GM18498 (cell line): ENCODE measurements around the gene SH3BP4.

ENCODE experiments used
- ATAC-seq: cut with Tn5 transposase; IDR thresholded peaks from one replicate; pipeline ENCODE4 v1.9.1; 2021; ENCODE audit warnings: mild to moderate bottlenecking, moderate library complexity; ENCODE audit not compliant: unreplicated experiment

The SH3BP4 gene

DNA sequence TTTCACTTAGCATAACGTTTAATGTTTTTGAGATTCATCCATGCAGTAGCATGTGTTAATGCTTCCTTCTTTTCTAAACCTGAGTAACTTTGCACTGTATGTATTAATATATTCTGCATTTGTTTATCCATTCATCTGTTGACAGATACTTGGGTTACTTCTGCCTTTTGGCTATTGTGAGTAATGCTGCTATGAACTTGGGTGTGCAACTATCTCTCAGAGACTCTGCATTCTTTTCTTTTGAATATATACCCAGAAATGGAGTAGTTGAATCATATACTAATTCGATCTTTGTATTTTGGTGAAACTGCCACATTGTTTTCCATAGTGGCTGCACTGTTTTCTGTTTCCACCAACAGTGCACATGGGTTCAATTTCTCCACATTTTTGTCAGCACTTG, 128.3 kb downstream of the SH3BP4 start:
- ATAC-seq = no peak

GRCh38 chr2:235082578-235083338, 130.9 kb downstream of the SH3BP4 start:
- no peak for ATAC-seq

DNA sequence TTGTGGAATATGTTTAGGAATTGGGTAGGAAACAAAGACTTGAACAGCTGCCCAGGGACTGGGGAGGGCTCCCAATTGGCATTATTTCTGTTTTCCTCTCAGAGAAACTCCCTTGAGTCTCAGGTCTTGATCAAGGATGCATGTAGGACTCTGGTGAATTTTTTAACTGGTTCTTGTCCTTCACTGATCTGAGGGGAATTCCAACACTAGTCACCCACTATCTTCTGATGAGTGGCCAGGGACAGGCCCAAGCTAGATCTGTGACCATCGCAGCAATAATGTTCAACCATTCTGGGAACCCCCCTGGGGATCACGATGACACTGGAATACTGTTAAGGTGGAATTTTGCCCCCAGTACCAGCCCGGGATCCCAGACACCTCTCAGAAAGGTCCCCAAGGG, 132.0 kb downstream of the SH3BP4 start:
- ATAC-seq = no peak

GRCh38 chr2:235084424-235084823, 132.6 kb downstream of the SH3BP4 start:
- no peak for ATAC-seq

DNA sequence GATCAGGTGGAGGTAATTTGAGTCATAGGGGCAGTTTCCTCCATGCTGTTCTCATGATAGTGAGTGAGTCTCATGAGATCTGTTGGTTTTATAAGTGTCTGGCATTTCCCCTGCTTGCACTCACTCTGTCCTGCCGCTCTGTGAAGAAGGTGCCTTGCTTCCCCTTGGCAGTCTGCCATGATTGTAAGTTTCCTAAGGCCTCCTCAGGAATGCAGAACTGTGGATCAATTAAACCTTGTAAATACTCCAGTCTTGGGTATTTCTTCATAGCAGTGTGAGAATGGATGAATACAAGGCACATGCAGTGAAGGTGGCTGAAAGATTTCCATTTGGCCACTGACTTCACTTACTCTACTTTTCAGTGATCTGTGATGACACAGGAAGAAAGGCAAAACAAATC, 133.7 kb downstream of the SH3BP4 start:
- no peak for ATAC-seq

DNA sequence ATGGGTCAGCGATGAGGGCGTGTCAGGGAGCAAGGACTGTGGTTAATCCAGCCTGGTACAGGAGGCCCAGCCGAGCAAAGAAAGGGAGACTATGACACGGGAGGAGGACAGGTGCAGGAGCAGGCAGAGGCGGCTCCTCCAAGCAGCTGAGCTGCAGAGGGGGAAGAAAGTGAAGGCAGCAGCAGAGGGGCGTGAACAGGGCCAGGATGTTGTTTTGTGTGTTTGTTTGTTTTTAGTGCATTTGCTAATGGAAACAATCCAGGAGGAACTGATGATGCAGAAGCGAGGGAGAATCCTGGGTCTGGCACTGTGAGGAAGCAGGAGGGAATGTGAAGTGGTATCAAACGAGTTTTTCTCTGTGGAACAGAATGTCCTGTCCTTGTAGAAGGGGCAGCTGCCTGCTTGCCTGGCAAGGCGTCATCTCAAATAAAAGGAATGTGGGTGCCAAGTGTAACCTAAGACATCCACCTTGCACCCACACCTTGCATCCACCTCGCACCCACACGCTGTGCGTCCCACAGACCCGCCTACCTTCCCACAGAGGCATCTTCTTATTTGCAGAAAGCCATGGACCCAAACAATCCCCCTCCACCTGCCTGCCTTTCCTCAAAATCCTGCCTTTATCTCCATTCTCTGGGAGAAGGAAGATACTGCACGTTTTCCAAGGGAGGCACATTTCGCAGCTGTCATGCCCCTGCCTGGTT, 134.8 kb downstream of the SH3BP4 start:
- no peak for ATAC-seq

- ATAC-seq = no peak
Observed at GRCh38 chr2:235087832-235088495, 136.1 kb downstream of the SH3BP4 start.

DNA sequence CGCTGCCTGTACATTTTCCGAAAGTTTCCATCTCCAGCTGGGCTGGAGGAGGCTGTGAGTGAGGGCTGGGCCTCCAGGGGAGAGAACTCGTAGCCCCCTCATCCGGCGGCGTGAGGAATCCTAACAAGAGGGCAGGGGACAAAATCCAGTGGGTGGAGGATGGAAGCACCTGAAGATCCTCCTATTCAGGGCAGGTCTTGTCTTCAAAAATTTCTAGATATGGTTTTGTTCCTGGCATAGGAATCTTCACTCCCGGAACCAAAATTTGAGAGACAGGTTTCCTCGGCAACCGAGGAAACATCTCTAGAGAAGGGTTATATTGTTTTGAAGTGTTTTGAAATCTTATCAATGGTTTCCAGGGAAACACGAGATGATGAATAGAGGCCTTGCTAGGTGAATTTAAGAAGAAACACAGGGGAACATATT, 136.7 kb downstream of the SH3BP4 start:
- ATAC-seq = no peak

GRCh38 chr2:235091421-235091820, 139.6 kb downstream of the SH3BP4 start:
- ATAC-seq = no peak

- no peak for ATAC-seq
Observed at GRCh38 chr2:235091983-235092382, 140.2 kb downstream of the SH3BP4 start.

- no peak for ATAC-seq
Observed at GRCh38 chr2:235092433-235093223, 140.8 kb downstream of the SH3BP4 start.

DNA sequence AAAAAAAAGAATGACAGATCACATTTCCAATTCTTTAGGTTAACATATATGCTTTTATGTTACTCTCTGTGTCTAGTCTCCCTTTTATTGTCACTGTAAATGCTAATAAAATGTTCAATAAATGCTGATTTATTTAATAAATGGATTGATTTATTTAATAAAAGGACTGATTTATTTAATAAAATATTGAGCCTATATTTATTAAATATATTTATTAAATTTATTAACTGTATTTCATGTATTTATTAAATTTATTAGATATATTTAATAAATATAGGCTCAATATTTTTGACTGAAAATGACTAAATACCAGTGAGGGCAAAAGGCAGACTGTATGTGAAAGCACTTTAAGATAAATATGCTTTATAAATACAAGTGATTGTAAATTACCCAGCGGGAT, 142.6 kb downstream of the SH3BP4 start:
- ATAC-seq = no peak

DNA sequence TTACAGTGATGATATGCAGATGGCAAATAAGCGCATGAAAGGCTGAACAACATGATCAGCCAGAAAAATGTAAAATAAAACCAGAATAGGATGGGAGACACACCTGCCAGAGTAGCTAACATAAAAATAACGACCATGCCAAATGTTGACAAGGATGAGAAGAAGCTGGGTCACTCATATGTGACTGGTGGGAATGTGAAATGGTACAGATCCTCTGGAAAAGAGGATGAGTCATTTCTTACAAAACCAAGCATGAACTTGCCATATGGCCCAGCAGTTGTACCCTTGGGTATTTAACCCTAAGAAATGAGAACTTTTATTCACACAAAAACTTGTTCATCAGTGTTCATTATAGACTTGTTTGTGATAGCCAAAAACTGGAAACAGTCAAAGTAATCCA, 143.8 kb downstream of the SH3BP4 start:
- no peak for ATAC-seq

- no peak for ATAC-seq
Observed at GRCh38 chr2:235096447-235096846, 144.6 kb downstream of the SH3BP4 start.

- ATAC-seq = no peak
Observed at GRCh38 chr2:235097196-235097595, 145.4 kb downstream of the SH3BP4 start.

GRCh38 chr2:235098269-235098668, 146.5 kb downstream of the SH3BP4 start:
- no peak for ATAC-seq

DNA sequence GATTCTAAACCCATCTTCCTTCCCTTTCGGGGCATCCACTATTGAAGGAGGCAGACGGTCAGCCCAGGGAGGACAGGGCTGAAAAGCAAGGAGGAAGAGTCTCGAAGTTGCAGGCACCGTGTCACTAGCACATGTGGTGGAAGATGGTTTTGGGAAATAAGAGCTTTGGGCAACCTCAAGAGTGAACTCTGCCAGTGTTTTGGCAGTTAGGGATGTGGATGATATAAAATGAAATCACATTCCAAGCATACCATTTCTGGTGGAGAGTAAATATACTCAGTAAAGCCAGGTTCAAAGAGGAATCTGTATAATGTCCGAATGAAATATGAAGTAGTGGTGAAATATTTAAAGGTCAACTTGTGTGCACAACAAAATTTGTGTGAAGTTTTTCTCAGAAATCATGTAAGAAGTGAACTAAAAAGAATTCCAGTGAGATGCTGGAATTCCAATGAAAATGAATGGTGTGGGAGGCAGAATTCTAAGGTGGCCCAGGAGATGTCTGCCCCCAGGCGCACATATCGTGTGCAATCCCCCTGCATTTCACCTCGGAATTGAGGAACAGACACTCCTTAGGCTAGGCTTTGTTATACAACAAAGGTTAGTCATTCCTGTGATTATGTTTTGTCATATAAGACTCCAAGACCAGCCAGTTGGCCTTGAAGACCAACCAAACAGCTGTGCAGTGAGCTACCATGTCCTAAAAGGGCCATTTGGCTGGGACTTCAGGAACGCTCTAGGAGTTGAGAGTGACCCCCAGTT, 147.1 kb downstream of the SH3BP4 start:
- ATAC-seq = no peak

DNA sequence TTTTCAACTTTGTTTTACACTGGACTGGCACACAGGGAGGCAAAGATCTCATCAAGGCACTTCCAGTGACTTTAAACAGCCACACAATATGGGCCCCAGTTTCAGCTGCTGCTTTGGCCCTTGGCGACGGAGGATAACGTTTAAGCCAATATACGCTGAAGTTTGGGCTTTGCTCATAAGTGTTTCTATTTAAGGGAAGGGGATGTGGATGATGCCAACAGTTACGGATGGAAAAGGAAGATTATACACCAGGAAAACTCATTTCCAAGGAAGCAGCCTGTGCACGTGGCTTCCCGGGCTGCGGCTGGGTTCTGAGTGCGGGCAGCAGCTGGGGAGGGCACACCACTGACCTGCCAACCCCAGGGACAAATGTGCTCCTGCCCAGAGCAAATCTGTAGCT, 151.1 kb downstream of the SH3BP4 start:
- no peak for ATAC-seq
